HG02885 (cell line): ENCODE measurements around the gene ARL13B.
"Not testable (repeated sequence)": the region's sequence is repeated elsewhere in the genome, so short reads cannot be mapped to it uniquely, and the experiment has no call there.

Source experiments
- ATAC-seq: cut with Tn5 transposase; IDR thresholded peaks from one replicate; pipeline ENCODE4 v1.9.1; 2021; ENCODE audit warnings: mild to moderate bottlenecking; ENCODE audit not compliant: unreplicated experiment, poor library complexity

The ARL13B gene

DNA sequence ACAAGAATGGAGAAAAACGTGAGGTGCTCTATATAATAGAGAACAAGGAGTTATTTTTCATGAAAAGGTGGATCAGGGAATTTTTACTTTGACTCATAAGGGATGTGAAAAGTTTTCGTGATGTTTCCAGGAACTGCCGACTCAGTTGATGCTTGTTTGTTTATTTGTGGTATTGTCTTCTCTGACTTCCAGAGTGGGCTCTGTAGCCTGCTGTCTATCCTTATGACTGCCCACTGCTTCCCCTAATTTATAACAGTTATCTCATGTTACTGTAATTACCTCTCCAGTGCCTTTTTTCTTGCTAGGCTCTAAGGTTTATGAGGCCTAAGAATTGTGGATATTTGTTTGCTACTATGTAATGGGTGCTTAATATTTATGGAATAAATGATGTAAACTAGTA, 12.3 kb downstream of the ARL13B start:
- ATAC-seq = no peak

DNA sequence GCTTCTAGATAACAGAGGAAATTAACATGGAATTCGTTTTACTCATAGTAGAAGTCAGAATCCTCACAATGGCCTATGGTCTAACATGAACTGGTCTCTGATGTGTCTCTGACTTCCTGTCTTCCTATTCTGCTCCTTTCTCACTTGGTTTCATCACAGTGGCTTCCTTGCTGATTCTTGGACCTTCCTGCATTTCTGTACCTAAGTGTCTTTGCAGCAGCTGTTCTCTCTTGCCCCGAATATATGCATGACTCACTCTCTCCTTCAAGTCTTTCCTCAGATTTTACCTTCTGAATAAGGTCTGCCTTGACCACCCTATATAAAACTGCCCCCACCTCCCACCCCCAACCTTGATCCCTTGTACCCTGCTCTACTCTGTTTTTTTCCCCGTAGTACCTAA, 14.1 kb downstream of the ARL13B start:
- no peak for ATAC-seq

GRCh38 chr3:94001191-94001590, 21.2 kb downstream of the ARL13B start:
- no peak for ATAC-seq

DNA sequence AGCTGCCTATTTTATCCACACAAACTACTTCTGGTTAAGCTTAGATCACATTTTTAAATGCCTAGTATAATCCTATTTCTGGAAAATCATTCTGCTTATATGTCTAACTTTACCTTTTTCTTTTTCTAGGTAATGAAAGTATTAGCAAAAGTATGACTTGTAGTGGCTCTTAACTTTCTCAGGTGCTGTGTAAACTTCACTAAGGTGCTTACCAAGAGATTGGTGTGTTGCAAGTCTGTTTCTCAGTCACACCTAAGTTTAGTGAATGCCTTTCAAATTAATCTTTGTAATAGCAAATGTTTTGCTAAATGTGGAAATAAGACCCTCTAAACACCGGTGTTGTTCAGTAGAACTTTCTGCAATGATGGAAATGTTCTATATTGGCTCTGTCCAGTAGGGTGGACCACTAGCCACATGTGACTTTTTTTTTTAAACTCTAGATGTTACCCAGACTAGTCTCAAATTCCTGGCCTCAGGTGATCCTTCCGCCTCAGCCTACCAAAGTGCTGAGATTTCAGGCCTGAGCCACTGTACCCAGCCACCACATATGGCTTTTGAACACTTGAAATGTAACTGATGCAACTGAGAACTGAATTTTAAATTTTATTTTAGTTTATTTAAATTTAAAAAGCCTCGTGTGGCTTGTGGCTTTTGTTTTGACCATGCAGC, 22.0 kb downstream of the ARL13B start:
- no peak for ATAC-seq

DNA sequence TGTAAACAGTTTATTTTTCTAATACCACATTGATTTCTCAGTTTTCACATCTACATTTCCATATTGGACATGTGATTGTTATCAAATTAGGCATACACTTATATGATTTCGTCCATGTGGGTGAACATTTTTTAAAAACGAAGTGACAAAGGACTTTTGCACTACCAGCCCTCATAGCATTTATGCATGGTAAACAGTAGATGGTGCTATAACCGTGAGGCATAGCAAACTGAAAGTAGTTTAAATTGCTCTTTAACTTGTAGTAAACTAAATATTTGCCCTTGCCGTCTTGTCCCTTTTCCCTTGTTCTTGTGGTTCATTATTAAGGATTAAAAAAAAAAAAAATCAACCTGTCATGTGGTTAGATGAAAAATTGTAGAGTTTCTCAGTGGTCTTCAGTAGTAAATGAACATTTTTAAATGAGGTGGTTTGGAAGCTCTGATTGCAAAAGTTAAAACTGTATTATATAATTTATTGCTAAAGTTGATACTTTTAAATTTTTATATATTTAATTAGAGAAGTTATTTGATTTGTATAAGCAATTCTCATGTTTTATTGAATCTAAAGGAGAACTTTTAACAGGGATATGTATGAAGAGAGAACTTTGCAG, 24.5 kb downstream of the ARL13B start:
- peak; percentile 94 for ATAC-seq

DNA sequence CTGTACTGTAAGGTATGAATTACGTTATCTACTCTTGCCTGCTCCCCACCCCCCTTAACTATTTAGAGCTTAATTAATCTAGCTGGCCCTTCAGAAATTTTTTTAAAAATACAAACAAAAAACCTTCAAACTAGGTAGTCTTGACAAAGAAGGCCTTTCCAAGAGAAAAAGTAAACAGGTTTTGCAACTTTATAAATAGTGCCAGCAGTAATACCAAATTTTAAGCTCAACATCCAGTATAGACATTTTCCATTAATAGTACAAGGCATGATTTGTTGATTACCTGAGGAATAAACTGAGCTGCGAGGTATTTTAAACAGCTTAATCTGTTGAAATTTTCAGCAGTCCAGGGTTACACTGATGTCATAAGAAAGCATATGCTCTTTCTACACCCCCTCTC, 28.3 kb downstream of the ARL13B start:
- ATAC-seq = no peak

DNA sequence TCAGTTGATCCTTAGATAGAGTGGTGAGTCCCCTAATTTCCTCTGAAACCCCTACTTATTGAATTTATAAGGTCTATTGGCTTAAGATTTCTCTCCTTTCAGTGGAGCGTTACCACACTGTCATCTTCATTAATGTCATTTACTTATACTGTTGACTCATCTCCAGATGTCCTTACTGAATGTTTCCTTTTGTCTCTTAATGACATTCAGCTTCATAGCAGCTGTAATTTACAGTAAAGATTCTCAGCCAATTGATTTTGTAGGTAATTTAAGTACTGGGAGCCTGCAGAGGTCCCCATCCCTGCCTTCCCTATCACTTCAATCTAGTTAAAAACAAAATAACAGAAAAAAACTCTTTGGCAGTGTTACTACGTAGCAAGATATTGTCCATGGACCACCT, 29.7 kb downstream of the ARL13B start:
- no peak for ATAC-seq

DNA sequence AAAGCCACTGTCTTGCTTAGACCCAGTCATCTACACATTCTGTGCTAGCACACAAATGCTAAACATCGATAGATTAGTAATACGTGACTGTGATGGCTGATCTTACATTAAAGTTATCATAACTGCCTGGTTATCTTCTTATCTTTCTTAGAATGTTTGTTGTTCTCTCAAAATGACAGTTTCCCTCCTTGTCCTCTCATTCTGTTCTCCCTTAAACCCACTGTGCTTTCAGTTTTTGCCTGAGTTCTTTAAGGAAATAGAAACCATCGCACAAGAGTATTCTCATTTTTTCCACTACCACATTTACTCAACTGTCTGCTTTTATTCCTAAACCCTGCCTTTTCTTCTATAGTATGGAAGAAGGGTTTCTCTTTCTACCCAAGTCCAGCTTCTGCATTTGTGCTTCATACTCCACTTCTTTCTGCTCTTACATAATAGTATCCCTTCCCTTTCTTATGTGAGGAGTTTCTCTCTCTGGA, 31.3 kb downstream of the ARL13B start:
- no peak for ATAC-seq

GRCh38 chr3:94012185-94012584, 32.2 kb downstream of the ARL13B start:
- no peak for ATAC-seq

DNA sequence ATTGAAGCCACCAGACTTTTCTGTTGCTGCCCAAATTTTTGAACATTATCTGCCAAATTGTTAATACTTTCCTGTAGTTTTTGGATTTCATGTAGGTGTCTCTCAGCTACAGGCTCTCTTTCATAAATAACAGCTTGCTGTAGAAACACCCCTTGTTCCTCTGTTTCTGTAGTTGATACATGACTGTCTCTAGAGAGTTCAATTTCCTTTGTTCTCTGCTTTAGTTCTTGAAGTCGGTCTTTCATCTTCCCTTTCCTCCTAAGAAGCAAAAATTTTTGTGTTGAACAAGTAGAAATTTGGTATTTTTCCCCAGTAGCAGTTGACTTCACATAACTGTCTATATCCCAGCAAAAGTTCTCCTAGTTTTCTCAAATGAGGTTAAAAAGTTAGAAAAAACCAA, 35.1 kb downstream of the ARL13B start:
- no peak for ATAC-seq

GRCh38 chr3:94019659-94020058, 39.7 kb downstream of the ARL13B start:
- ATAC-seq = no peak

DNA sequence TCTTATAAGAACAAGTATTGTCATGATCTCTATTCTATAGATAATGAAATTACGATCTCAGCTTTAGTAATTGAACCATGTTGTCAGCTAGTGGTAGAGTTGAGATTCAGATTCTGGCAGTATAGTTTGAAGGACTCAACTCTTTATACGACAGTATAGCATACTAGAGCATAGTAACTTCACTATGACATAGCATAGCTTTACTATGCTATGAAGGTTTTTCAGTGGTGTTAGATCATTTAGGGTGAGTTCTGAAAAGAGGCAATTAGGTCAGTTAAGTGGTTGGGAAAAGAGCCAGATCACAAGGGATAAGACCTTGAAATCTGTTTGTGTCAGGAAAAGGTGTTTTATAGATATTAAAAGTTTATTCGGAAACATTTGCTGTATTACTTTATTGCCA, 40.3 kb downstream of the ARL13B start:
- ATAC-seq = no peak

DNA sequence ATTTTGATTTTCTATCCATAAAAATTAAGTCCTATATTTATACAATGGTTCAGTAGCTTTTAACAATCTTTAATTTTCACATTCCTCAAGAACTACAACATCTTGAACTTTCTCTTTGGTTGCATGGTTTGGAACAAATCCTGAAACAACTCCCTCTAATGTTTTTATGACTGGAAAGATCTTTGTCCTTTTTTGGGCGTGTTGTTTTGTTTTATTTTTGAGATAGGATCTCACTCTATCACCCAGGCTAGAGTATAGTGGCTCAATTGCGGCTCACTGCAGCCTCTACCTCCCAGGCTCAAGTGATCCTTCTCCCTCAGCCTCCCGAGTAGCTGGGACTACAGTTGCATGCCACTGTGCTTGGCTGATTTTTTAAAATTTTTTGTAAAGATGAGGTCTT, 44.4 kb downstream of the ARL13B start:
- ATAC-seq = no peak

GRCh38 chr3:94026623-94027022, 46.7 kb downstream of the ARL13B start:
- no peak for ATAC-seq

- ATAC-seq = no peak
These were observed 48.3 kb downstream of the ARL13B start, which contains the start of gene STX19 for GRCh38 chr3:94028093-94028837. TSS of gene STX19 (minus strand) at chr3:94028597. CDS start at chr3:94015269, 13,328 bp downstream.

DNA sequence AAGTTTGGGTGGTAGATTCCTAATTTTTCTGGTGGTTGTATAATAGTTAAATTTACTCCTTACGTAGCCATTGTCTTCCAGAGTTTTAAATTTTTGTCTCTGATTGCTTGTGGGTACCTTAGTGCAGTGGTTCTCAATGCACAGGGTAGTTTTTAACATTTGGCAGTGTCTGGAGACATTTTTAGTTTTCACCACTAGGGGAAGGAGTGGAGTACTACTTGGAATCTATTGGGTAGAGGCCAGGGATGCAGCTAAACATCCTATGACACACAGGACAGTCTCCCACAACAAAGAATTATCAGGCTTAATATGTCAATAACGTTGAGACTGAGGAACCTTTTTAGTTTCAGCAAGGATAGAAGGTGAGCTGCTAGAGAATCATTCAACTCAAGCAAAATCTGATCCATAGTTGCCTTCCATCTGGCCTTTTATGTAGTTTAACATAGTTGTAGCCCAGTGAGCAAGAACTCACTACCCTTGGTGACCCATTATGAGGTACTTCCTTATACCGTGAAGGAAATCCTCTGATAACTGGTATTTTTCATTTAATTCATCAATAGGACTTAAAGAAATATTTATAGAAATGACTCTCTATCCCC, 57.1 kb downstream of the ARL13B start:
- ATAC-seq = peak; percentile 89

DNA sequence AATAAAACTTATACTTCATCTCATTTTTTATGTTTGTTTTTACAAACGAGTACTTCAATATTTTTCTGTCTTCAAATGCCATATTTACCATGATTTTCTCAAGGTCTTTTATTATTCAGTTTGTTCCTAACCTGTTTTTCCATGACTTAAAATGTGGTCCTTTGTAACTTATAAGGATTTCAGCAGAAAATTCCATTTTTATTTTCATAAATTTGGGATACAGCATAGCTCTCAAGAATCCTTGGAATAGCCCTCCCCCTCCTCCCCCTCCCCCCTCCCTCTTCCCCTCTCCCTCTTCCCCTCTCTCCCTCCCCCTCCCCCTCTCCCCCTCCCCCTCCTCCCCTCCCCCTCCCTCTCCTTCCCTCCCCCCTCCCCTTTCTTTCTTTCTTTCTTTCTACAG, 63.3 kb downstream of the ARL13B start:
- no peak for ATAC-seq

- ATAC-seq = not testable (repeated sequence)
These were observed 64.4 kb downstream of the ARL13B start for GRCh38 chr3:94044100-94044936.

DNA sequence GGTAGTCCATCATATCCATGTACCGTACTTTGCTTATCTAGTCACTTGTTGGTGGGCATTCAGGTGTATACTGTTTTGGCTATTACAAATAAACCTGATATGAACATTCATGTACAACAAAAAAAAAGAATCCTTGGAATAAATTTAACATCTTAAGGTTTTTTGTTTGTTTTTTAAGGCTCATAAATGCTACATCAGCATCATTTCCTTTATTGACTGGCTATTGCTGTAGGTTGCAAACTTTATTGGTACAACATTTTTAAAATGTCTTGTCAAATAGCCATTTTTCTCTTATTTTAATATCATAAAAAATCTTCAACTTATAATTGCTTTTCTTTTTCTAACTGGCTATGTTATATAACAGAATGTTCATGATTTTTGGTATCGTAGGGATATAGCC, 66.6 kb downstream of the ARL13B start:
- ATAC-seq = no peak

DNA sequence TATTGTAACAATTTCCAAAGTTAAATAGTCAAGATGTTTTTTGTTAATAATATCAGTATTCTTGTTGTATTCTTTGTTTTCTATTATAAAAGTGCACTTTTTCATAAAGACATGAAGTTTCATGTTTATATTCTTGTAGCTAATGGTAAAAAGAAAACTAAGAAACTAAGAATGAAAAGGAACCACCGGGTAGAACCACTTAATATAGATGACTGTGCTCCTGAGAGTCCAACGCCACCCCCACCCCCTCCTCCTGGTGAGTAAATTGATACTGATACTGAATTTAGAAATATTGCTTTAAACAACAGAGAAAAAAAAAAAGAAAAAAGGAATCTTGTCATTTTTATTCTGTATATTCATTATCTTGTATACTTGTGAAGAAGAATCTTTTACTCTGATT, 69.3 kb downstream of the ARL13B start:
- no peak for ATAC-seq
